Activated CD8-positive, alpha-beta memory T cell treated with anti-CD3 and anti-CD28 coated beads, Interleukin-2, amount 50 U/mL, for 24 hours (primary cell): ENCODE results near the gene C19orf47.
"Not testable (repeated sequence)": the region's sequence is repeated elsewhere in the genome, so short reads cannot be mapped to it uniquely, and the experiment has no call there.

ENCODE experiments used
- DNase-seq: peaks from one replicate; pipeline ENCODE4 v3.0.0-alpha.2; 2020; ENCODE audit errors: extremely low read depth

C19orf47 gene

GRCh38 chr19:40355975-40356680 lies 7.9 kb upstream of the C19orf47 start:
- DNase-seq, result no peak

DNA sequence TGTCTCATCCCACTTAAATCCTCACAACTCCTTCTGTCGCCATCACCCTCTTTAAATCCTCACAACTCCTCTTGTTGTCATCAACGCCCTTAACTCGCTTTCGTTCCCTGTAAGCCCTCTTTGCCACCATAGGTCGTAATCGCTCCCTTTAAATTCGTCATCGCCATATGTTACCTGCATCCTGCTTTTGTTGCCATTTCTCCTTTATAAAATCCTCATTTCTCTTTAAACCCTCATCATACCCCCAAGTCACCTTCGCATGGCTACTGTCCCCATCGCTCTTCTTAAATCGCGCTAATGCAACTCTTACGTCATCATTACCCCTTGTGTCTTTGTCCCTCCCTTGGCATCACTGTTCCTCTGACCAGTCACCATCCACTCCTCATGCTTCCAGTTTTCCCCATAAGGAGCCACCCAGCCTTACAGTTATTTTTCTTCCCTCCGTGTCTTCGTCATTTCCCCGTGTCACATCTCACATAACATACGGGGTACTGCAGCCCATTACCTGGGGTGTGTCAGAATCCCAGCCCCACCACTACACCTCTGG lies 837 bp upstream of the C19orf47 start:
- no peak for DNase-seq

- no peak for DNase-seq
Measured at GRCh38 chr19:40344422-40344821, 3.8 kb downstream of the C19orf47 start.

- DNase-seq, result no peak
Measured at GRCh38 chr19:40342644-40343311, 5.4 kb downstream of the C19orf47 start.

DNA sequence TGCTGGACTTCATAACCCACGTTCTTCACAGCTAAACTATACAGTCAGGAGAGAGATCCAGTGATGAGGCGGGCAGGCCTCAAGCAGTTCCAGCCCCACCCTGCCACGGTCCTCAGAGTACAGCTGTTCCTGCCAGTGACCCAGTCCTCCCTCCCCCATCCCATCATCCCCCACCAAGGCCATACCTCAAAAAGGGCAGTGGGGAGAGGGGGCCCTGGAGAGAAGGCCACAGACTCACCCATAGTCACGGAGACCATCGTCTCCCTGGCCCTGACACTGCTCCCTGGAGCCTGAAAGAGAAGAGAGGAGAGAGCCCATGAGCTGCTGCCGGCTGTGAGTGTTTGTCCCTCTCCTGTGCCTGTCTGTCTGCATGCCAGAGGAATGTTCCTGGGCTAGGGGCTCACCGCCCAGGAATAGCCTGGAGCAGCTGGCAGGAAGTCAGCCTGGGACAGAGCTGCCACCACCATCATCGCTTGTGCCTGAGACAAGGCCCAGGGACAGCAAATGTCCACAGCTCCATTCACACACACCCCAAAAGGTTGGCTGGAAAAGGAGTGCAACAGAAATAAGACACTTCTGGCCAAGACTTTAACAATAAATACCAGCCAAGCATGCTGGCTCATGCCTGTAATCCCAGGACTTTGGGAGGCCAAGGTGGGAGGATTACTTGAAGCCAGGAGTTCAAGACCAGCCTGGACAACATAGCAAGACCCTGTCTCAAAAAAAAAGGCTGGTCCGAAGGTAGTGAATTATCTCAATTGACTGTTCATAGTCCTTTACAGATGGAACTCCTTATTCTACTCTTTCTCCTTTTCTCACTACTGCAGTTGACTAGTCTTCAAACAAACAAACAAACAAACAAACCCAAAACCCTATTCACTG lies 6.4 kb downstream of the C19orf47 start:
- DNase-seq, result no peak

GRCh38 chr19:40339018-40339728 lies 9.0 kb downstream of the C19orf47 start:
- no peak for DNase-seq

DNA sequence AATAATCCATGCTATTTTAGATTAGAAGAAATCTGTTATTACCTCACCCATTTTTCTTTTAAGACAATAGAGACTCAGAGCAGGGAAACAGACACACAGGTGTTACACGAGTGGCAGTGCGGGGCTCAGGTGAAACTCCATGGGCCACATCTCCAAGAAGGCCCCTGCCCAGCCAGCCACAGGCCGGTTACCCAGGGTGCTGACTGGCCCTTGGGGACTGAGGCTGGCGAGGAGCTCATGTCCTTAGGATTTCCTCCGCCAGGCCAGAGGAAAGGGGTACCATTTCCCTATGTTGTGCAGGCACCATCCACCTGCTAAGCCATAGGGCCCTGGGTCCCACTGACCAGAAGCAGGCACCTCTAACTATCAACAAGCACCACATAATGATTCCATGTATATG lies 10.6 kb downstream of the C19orf47 start:
- DNase-seq, result no peak

GRCh38 chr19:40337107-40337506 lies 11.1 kb downstream of the C19orf47 start:
- no peak for DNase-seq

DNA sequence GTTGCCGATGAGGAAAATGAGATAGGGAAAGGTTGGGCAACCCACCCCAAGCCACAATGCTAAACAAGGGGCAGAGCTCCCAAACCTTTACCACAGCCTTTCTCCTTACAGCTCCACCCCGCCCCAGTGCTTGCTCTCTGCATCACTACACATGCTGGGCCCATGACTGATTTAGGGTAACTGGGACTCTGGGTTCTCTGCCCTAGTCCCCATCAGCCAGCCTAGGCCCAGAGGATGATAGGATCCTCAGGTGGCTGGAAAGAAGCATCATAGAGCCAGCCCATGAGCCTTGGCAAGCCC lies 11.6 kb downstream of the C19orf47 start:
- DNase-seq, result no peak

- DNase-seq, result no peak
Measured at GRCh38 chr19:40335855-40336600, 12.2 kb downstream of the C19orf47 start.

DNA sequence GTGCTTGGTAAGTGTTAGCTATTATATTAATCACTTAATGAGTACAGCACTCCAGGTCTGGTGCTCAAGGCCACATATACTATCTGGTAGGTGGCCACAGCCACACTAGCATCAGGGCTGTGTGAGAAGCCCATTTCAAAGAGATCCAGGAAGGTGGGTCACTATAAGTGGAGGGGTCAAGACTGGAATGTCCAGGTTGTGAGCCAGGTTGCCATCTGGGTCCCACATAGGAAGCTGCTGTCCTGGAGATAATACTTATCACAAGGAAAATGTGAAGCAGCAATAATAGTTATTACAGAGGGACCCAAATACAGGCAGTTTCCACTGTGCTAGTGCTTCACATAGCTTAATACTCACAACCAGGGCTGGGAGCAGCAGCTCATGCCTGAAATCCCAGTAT lies 13.1 kb downstream of the C19orf47 start:
- no peak for DNase-seq

- not testable (repeated sequence) for DNase-seq
Measured at GRCh38 chr19:40333083-40333482, 15.1 kb downstream of the C19orf47 start.

DNA sequence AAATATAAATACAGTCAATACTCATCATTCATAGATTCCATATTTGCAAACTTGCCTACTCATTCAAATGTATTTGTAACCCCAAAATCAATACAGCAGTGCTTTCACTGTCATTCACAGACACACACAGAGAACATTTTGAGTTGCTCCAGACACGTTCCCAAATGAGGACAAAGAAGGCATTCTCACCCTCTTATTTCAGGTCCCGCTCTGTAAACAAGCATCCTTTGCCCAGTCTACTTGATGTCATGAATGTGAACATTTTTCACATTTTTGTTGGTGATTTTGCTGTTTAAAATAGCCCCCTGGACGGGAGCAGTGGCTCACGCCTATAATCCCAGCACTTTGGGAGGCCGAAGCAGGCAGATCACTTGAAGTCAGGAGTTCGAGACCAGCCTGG lies 15.5 kb downstream of the C19orf47 start:
- DNase-seq, result no peak

DNA sequence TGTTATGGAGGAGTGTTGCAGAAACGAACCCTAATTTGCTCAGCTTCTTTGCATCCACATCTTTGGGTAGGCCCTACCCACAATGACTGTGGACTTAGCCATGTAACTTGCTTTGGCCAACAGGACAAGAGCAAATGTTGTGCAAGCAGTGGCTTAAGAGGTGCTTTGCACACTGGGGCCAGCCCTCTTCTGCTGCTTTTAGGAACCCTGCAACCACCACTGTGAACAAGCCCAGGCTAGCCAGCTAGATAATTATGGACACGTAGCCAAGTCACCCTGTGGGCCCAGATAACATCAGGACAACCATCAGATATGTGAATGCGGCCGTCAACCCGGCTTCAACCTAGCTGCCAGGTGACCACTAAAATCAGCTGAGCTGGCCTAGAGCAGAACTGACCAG lies 17.1 kb downstream of the C19orf47 start:
- DNase-seq, result no peak

- DNase-seq, result no peak
Measured at GRCh38 chr19:40326201-40326600, 22.0 kb downstream of the C19orf47 start.

GRCh38 chr19:40323705-40324104 lies 24.5 kb downstream of the C19orf47 start:
- DNase-seq, result no peak

- DNase-seq, result no peak
Measured at GRCh38 chr19:40322951-40323615, 25.1 kb downstream of the C19orf47 start.

- DNase-seq, result no peak
Measured at GRCh38 chr19:40322271-40322610, 26.0 kb downstream of the C19orf47 start.

- no peak for DNase-seq
Measured at GRCh38 chr19:40321566-40322270, 26.5 kb downstream of the C19orf47 start.

DNA sequence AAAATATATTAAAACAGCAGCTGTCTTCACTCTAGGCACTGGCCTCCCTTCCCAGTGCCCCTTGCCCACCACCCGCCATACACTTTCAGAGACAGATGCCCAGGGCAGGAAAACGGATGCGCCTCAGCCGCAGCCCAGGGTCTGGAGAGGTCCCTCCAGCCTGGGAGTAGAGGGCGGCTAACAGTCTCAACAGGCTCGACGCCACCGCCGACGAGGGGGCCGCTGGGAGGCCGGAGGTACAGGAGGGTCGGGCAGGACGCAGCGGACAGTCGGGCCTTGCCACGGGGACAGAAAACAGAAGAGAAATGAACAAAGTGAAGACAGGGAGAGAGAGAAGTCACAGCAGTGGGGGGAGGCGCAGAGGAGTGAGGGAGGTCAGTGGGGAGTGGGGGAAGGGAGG lies 27.1 kb downstream of the C19orf47 start:
- DNase-seq, result no peak
